RPMI7951 (cell line): ENCODE results near the gene FKBP9. TPM values are rescaled to one million over a fixed set of nuclear protein-coding genes. Genes with fewer than 3 reads are reported as not detected.

Source experiments
- total RNA-seq: library from RNA; depleted of rRNA; stranded (reverse); fragments of >200 nt; shearing (Covaris generic); gene quantifications from 2 replicates; pipeline ENCODE4 v1.2.3, GENCODE V29; 2014; rRNA removed

Gene FKBP9
- total RNA-seq, 1 experiment from 2014 or later = 154 TPM

Other genes with a start within 250 kb of the FKBP9 start
- gene KBTBD2, start 65.7 kb upstream of the FKBP9 start, total RNA-seq = 69.5 and 72.8 TPM in 2 replicates
- 42.8 and 43.4 TPM in 2 replicates for gene NT5C3A, start 105.3 kb downstream of the FKBP9 start, total RNA-seq
- 20.7 and 23.9 TPM in 2 replicates for gene RP9, start 152.0 kb downstream of the FKBP9 start, total RNA-seq
- gene BBS9, start 172.1 kb downstream of the FKBP9 start, total RNA-seq = 15.9 and 16.1 TPM in 2 replicates